Right lobe of liver (tissue), 4 donors: Measurements from ENCODE around the gene EDEM2.
A peak's percentile ranks its signal among the peaks of the same experiment; 100 is the strongest.

ENCODE experiments used
- CTCF ChIP-seq, 4 donors: fragments of 200-600 bp in 3 of 4; fragments of 450-650 bp in 1 of 4; IDR thresholded peaks; one replicate each; pipeline versions ENCODE4 v1.5.1 to v1.8.0; 2016 to 2022; ENCODE audit warnings: antibody characterized with exemption in 4 of 4, mild to moderate bottlenecking in 2 of 4
- POLR2A ChIP-seq: fragments of 450-650 bp; IDR thresholded peaks from one replicate; pipeline ENCODE4 v1.6.1; 2017; ENCODE audit warnings: antibody characterized with exemption, mild to moderate bottlenecking
- donor health status: DM: no; HTN: no; CAD: no.
- donor health status: DM: no; HTN: no; CAD: no.
- donor health status: DM: no; HTN: yes; CAD: no.

GRCh38 chr20:35174458-35175216 lies 27.5 kb upstream of the EDEM2 start:
- no peak for TF ChIP-seq CTCF (IDR thresholded peaks at IDR 0.05)
- TF ChIP-seq POLR2A = peak; percentile 89
